HEK293 (cell line): ENCODE data around the gene EML4.

ENCODE experiments used
- CTCF ChIA-PET: fragments of 350-600 bp; formaldehyde crosslinking; extraction: SDS; loops from one replicate; lab custom pipeline; 2021; ENCODE audit warnings: antibody characterized with exemption; lab: Yijun Ruan, JAX
- POLR2A ChIA-PET: fragments of 300-600 bp; formaldehyde crosslinking; extraction: SDS; loops from one replicate; lab custom pipeline; 2020; ENCODE audit warnings: antibody characterized with exemption, inconsistent platforms; lab: Yijun Ruan, JAX
- H3K27ac ChIP-seq: fragments of 200-500 bp; sonication (Bioruptor generic); 2 replicates; pipeline ENCODE4 v1.5.1; 2014; ENCODE audit warnings: low read depth, low read length, control low read depth, inconsistent platforms; ENCODE audit errors: extremely low read depth
- H3K36me3 ChIP-seq, 2 experiments: fragments of 200-500 bp in 1 of 2; sonication (Bioruptor generic) in 1 of 2; 1 replicate in 1 of 2; 2 replicates in 1 of 2; pipeline ENCODE4 v1.5.1; 2014 to 2017; ENCODE audit warnings: inconsistent platforms in 2 of 2, low read length in 2 of 2; ENCODE audit not compliant: control insufficient read depth in 2 of 2, insufficient read depth in 1 of 2
- H3K4me1 ChIP-seq: fragments of 200-500 bp; sonication (Bioruptor generic); 2 replicates; pipeline ENCODE4 v1.5.1; 2014; ENCODE audit warnings: mild to moderate bottlenecking, low read length, inconsistent platforms; ENCODE audit not compliant: control insufficient read depth, insufficient read depth
- H3K4me3 ChIP-seq: 2 replicates; pipeline ENCODE4 v1.5.1; 2011; ENCODE audit warnings: low read depth, mild to moderate bottlenecking, control low read depth, low read length, moderate library complexity
- H3K9me3 ChIP-seq: fragments of 200-500 bp; sonication (Bioruptor generic); 2 replicates; pipeline ENCODE4 v1.5.1; 2014; ENCODE audit warnings: low read depth, low read length, inconsistent platforms; ENCODE audit not compliant: control insufficient read depth, insufficient read depth
- BCL11A ChIP-seq: fragments of 450-650 bp; formaldehyde crosslinking; IDR thresholded peaks from 2 replicates; pipeline ENCODE4 v1.5.1; 2016; ENCODE audit warnings: low read depth, missing biosample characterization, missing genetic modification characterization
- EGR2 ChIP-seq: fragments of 450-650 bp; formaldehyde crosslinking; IDR thresholded peaks from 2 replicates; pipeline ENCODE4 v1.5.1; 2016; ENCODE audit warnings: low read depth, missing biosample characterization, missing genetic modification characterization
- FEZF1 ChIP-seq: fragments of 450-650 bp; formaldehyde crosslinking; IDR thresholded peaks from 2 replicates; pipeline ENCODE4 v1.5.1; 2016; ENCODE audit warnings: missing biosample characterization, missing genetic modification characterization
- GLIS2 ChIP-seq: fragments of 450-650 bp; formaldehyde crosslinking; IDR thresholded peaks from 2 replicates; pipeline ENCODE4 v1.5.1; 2016; ENCODE audit warnings: missing biosample characterization, missing genetic modification characterization
- HOXC10 ChIP-seq: sonication (generic); formaldehyde crosslinking; IDR thresholded peaks from 2 replicates; pipeline ENCODE4 v1.8.1; 2023; ENCODE audit warnings: mild to moderate bottlenecking, missing genetic modification reagents
- HOXD13 ChIP-seq: sonication (generic); formaldehyde crosslinking; IDR thresholded peaks from 2 replicates; pipeline ENCODE4 v1.8.0; 2022; ENCODE audit warnings: missing genetic modification reagents, borderline replicate concordance
- KLF1 ChIP-seq: fragments of 450-650 bp; formaldehyde crosslinking; IDR thresholded peaks from 2 replicates; pipeline ENCODE4 v1.5.1; 2016; ENCODE audit warnings: missing biosample characterization, missing genetic modification characterization
- KLF8 ChIP-seq: fragments of 450-650 bp; formaldehyde crosslinking; IDR thresholded peaks from 2 replicates; pipeline ENCODE4 v1.5.1; 2016; ENCODE audit warnings: missing biosample characterization, missing genetic modification characterization
- KLF9 ChIP-seq: fragments of 450-650 bp; formaldehyde crosslinking; IDR thresholded peaks from 2 replicates; pipeline ENCODE4 v1.5.1; 2016; ENCODE audit warnings: missing biosample characterization, missing genetic modification characterization, low read depth
- WT1 ChIP-seq: fragments of 450-650 bp; formaldehyde crosslinking; IDR thresholded peaks from 2 replicates; pipeline ENCODE4 v1.5.1; 2016; ENCODE audit warnings: missing biosample characterization, missing genetic modification characterization
- YY1 ChIP-seq: fragments of 450-650 bp; formaldehyde crosslinking; IDR thresholded peaks from 2 replicates; pipeline ENCODE4 v1.5.1; 2018; ENCODE audit warnings: missing biosample characterization, missing genetic modification characterization
- ZBTB1 ChIP-seq: fragments of 450-650 bp; formaldehyde crosslinking; IDR thresholded peaks from 2 replicates; pipeline ENCODE4 v1.5.1; 2016; ENCODE audit warnings: missing biosample characterization, missing genetic modification characterization
- ZBTB21 ChIP-seq: fragments of 450-650 bp; formaldehyde crosslinking; IDR thresholded peaks from 2 replicates; pipeline ENCODE4 v1.5.1; 2017; ENCODE audit warnings: missing biosample characterization, missing genetic modification characterization
- ZNF112 ChIP-seq: fragments of 450-650 bp; formaldehyde crosslinking; IDR thresholded peaks from 2 replicates; pipeline ENCODE4 v1.5.0; 2017; ENCODE audit warnings: missing biosample characterization, missing genetic modification characterization
- ZNF184 ChIP-seq: fragments of 450-650 bp; IDR thresholded peaks from 2 replicates; pipeline ENCODE4 v1.5.1; 2018; ENCODE audit warnings: missing biosample characterization, mild to moderate bottlenecking, missing genetic modification characterization
- ZNF23 ChIP-seq: fragments of 450-650 bp; formaldehyde crosslinking; IDR thresholded peaks from 2 replicates; pipeline ENCODE4 v1.5.1; 2016; ENCODE audit warnings: missing biosample characterization, missing genetic modification characterization, borderline replicate concordance
- ZNF239 ChIP-seq: fragments of 450-650 bp; formaldehyde crosslinking; IDR thresholded peaks from 2 replicates; pipeline ENCODE4 v1.5.1; 2016; ENCODE audit warnings: missing biosample characterization, missing genetic modification characterization
- ZNF266 ChIP-seq: fragments of 450-650 bp; formaldehyde crosslinking; IDR thresholded peaks from 2 replicates; pipeline ENCODE4 v1.5.1; 2016; ENCODE audit warnings: missing biosample characterization, missing genetic modification characterization, low read depth
- ZNF354C ChIP-seq: fragments of 450-650 bp; formaldehyde crosslinking; IDR thresholded peaks from 2 replicates; pipeline ENCODE4 v1.5.1; 2016; ENCODE audit warnings: missing biosample characterization, missing genetic modification characterization, low read depth, borderline replicate concordance
- ZNF529 ChIP-seq: fragments of 450-650 bp; formaldehyde crosslinking; IDR thresholded peaks from 2 replicates; pipeline ENCODE4 v1.5.1; 2017; ENCODE audit warnings: missing genetic modification characterization, missing biosample characterization; ENCODE audit not compliant: insufficient replicate concordance
- ZNF585B ChIP-seq: fragments of 450-650 bp; formaldehyde crosslinking; IDR thresholded peaks from 2 replicates; pipeline ENCODE4 v1.5.1; 2016; ENCODE audit warnings: missing biosample characterization, missing genetic modification characterization
- ZNF707 ChIP-seq: fragments of 450-650 bp; formaldehyde crosslinking; IDR thresholded peaks from 2 replicates; pipeline ENCODE4 v1.5.1; 2016; ENCODE audit warnings: missing biosample characterization, missing genetic modification characterization
- ZNF777 ChIP-seq: fragments of 450-650 bp; formaldehyde crosslinking; IDR thresholded peaks from 2 replicates; pipeline ENCODE4 v1.5.1; 2017; ENCODE audit warnings: missing biosample characterization, missing genetic modification characterization, borderline replicate concordance
- ZNF785 ChIP-seq: fragments of 450-650 bp; formaldehyde crosslinking; IDR thresholded peaks from 2 replicates; pipeline ENCODE4 v1.5.1; 2016; ENCODE audit warnings: missing biosample characterization, missing genetic modification characterization
- ZNF791 ChIP-seq: fragments of 450-650 bp; formaldehyde crosslinking; IDR thresholded peaks from 2 replicates; pipeline ENCODE4 v1.5.1; 2016; ENCODE audit warnings: missing biosample characterization, missing genetic modification characterization
- TF ChIP-seq, protein P1 (sequence below): IDR thresholded peaks from 2 replicates; pipeline ENCODE4 v1.6.1; 2011; ENCODE audit warnings: mild to moderate bottlenecking, low read depth, low read length, borderline replicate concordance
- TF ChIP-seq, protein P2 (sequence below): fragments of 450-650 bp; formaldehyde crosslinking; IDR thresholded peaks from 2 replicates; pipeline ENCODE4 v1.5.1; 2016; ENCODE audit warnings: missing biosample characterization, missing genetic modification characterization

EML4 gene

DNA sequence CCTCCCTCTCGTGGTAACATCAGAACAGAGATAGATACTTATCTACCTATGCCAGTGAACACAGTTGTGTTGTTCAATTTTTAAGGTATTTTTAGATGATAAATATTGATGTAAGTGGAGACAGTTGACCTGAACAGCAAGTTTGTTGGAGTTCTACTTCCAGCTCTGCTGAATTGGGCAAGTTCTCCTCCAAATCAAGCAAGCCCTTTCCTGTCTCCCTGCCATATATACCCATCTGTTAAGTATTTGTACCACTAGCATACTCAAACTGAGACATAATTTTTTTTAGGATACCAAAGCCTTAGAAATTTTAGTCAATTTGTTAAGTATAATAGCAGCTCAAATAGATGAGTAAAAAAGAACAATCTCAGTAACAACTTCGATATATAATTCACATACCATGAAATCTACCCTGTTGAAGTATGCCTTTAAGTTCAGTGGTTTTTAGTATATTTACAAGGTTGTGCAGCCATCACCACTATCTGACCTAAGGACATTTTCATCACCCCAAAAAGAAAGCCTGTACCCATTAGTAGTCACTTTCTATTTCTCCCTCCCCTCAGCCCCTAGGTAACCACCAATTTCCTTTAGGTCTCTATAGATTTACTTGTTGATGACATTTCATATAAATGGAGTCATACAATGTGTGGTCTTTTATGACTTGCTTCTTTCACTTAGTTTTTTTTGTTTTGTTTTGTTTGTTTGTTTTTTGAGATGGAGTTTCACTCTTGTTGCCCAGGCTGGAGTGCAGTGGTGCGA, 130.0 kb downstream of the EML4 start:
- Histone ChIP-seq H3K36me3 (peaks cover 42 to 61% of the 10 kb centered on the region in 2 experiments), H3K4me3 (no peak overlapping the region), H3K4me1 (no peaks in the 10 kb centered on the region), H3K27ac (no peak overlapping the region), H3K9me3 (no peaks in the 10 kb centered on the region)
- ChIA-PET CTCF (interaction anchor here (1.2 kb wide), 1 partner anchor 204 kb away, joined by 6 read pairs; no protein-coding TSS in a partner anchor), POLR2A (no interaction called here)
- TF ChIP-seq ZBTB21 (tag by site-specific recombination) (no peak), ZNF529 (tag by site-specific recombination) (no peak), FEZF1 (tag by site-specific recombination) (no peak)

DNA sequence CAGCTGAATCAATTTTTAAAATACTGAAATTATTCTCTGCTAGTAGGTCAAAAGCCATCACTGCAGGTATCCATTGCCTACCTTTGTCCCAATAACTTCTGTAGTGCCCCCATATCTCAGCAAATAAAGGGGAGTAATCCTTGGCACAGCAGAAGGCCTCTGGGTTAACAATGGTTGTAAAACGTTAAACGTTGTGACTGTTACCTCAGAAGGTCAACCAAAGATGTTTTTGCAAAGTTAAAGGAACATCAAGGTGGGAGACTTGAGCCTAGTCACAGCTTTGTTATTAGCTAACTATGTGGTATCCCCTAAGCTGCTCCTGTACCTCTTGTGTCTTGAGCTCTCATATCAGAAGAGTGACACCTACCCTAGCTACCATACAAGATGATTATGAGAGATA, 131.4 kb downstream of the EML4 start:
- POLR2A ChIA-PET = no interaction called here
- Histone ChIP-seq H3K27ac (no peak overlapping the region), H3K9me3 (no peaks in the 10 kb centered on the region), H3K36me3 (peaks cover 38 to 60% of the 10 kb centered on the region in 2 experiments), H3K4me3 (no peak overlapping the region), H3K4me1 (no peaks in the 10 kb centered on the region)
- TF ChIP-seq ZNF23 = no peak
- TF ChIP-seq ZNF785 = no peak
- no peak for TF ChIP-seq KLF1 (tag by site-specific recombination)
- no peak for TF ChIP-seq EGR2 (tag by site-specific recombination)
- TF ChIP-seq ZNF791 (tag by site-specific recombination) = no peak
- TF ChIP-seq ZNF777 (tag by site-specific recombination) = no peak
- no peak for TF ChIP-seq ZBTB1 (tag by site-specific recombination)
- TF ChIP-seq ZNF112 (tag by site-specific recombination) = no peak
- no peak for TF ChIP-seq ZNF585B (tag by site-specific recombination)
- TF ChIP-seq HOXD13 (CRISPR knock-in tag) = no peak
- TF ChIP-seq ZNF239 (tag by site-specific recombination) = no peak
- TF ChIP-seq ZNF707 = no peak
- no peak for TF ChIP-seq HOXC10 (CRISPR knock-in tag)
- TF ChIP-seq ZNF354C (tag by site-specific recombination) = no peak
- CTCF ChIA-PET = no interaction called here

DNA sequence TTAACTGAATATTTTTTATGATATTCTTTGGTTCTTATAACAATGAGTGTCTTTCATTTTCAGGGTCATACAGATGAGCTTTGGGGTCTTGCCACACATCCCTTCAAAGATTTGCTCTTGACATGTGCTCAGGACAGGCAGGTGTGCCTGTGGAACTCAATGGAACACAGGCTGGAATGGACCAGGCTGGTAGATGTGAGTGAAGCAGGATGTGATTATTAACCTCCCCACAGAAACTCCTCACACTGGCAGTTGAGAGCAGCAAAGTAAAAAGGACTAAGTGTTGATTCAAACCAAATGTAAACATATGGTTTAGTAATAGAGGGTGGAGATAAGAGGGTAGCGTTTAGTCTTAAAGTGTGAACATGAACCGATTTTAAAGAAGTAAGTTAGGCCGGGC, 134.1 kb downstream of the EML4 start:
- CTCF ChIA-PET = interaction anchor here (0.7 kb wide), 1 partner anchor 577 kb away, joined by 3 read pairs; no protein-coding TSS in a partner anchor
- POLR2A ChIA-PET = no interaction called here
- no peaks in the 10 kb centered on the region for H3K9me3 ChIP-seq
- no peak overlapping the region for H3K27ac ChIP-seq
- H3K4me1 ChIP-seq = no peaks in the 10 kb centered on the region
- H3K36me3 ChIP-seq = peaks cover 28 to 44% of the 10 kb centered on the region in 2 experiments
- H3K4me3 ChIP-seq = no peak overlapping the region
- TF ChIP-seq, protein P1, sequence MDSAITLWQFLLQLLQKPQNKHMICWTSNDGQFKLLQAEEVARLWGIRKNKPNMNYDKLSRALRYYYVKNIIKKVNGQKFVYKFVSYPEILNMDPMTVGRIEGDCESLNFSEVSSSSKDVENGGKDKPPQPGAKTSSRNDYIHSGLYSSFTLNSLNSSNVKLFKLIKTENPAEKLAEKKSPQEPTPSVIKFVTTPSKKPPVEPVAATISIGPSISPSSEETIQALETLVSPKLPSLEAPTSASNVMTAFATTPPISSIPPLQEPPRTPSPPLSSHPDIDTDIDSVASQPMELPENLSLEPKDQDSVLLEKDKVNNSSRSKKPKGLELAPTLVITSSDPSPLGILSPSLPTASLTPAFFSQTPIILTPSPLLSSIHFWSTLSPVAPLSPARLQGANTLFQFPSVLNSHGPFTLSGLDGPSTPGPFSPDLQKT = no peak
- TF ChIP-seq ZNF266 (tag by site-specific recombination) (no peak), BCL11A (tag by site-specific recombination) (no peak), GLIS2 (tag by site-specific recombination) (no peak), KLF8 (no peak), KLF9 (tag by site-specific recombination) (no peak), YY1 (tag by site-specific recombination) (no peak), ZNF184 (tag by site-specific recombination) (no peak), WT1 (tag by site-specific recombination) (no peak)
- TF ChIP-seq, protein P2, sequence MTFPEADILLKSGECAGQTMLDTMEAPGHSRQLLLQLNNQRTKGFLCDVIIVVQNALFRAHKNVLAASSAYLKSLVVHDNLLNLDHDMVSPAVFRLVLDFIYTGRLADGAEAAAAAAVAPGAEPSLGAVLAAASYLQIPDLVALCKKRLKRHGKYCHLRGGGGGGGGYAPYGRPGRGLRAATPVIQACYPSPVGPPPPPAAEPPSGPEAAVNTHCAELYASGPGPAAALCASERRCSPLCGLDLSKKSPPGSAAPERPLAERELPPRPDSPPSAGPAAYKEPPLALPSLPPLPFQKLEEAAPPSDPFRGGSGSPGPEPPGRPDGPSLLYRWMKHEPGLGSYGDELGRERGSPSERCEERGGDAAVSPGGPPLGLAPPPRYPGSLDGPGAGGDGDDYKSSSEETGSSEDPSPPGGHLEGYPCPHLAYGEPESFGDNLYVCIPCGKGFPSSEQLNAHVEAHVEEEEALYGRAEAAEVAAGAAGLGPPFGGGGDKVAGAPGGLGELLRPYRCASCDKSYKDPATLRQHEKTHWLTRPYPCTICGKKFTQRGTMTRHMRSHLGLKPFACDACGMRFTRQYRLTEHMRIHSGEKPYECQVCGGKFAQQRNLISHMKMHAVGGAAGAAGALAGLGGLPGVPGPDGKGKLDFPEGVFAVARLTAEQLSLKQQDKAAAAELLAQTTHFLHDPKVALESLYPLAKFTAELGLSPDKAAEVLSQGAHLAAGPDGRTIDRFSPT = no peak
- TF ChIP-seq, all 188 proteins: peak for 0
